Adrenal gland (tissue), 5 donors: ENCODE results near the gene UGP2.

ENCODE experiments used
- CTCF ChIP-seq, 6 experiments: fragments of 450-650 bp in 4 of 6; fragments of 200-600 bp in 2 of 6; sonication (generic) in 1 of 6; IDR thresholded peaks; 1 replicate in 5 of 6; 2 replicates in 1 of 6; pipeline versions ENCODE4 v1.5.1 to v1.8.0; 2016 to 2021; ENCODE audit warnings: antibody characterized with exemption in 6 of 6, mild to moderate bottlenecking in 2 of 6, moderate library complexity in 1 of 6
- POLR2A ChIP-seq, 2 donors: fragments of 450-650 bp; IDR thresholded peaks; one replicate each; pipeline ENCODE4 v1.6.1; 2017; ENCODE audit warnings: antibody characterized with exemption in 2 of 2, mild to moderate bottlenecking in 2 of 2, moderate library complexity in 1 of 2
- donor health status: DM: no; HTN: no; CAD: no.

- TF ChIP-seq CTCF (IDR thresholded peaks at IDR 0.05) (no peak), POLR2A (IDR thresholded peaks at IDR 0.05) (no peak)
Measured at GRCh38 chr2:63849381-63850203, 7.9 kb downstream of the UGP2 start.
